LNCaP clone FGC (cell line): ENCODE results near the gene FRMD4A.

Experiments
- DNase-seq: peaks from one replicate; pipeline ENCODE4 v3.0.0-alpha.2; 2011; ENCODE audit warnings: low read depth
- H3K4me3 ChIP-seq: 2 replicates; pipeline ENCODE4 v1.5.1; 2011; ENCODE audit warnings: mild to moderate bottlenecking, low read depth, low read length, control low read depth
- TF ChIP-seq, protein P1 (sequence below): IDR thresholded peaks from 2 replicates; pipeline ENCODE4 v1.5.1; 2012; ENCODE audit warnings: mild to moderate bottlenecking; ENCODE audit not compliant: control insufficient read depth, insufficient read depth; ENCODE audit errors: extremely low read depth

FRMD4A gene

DNA sequence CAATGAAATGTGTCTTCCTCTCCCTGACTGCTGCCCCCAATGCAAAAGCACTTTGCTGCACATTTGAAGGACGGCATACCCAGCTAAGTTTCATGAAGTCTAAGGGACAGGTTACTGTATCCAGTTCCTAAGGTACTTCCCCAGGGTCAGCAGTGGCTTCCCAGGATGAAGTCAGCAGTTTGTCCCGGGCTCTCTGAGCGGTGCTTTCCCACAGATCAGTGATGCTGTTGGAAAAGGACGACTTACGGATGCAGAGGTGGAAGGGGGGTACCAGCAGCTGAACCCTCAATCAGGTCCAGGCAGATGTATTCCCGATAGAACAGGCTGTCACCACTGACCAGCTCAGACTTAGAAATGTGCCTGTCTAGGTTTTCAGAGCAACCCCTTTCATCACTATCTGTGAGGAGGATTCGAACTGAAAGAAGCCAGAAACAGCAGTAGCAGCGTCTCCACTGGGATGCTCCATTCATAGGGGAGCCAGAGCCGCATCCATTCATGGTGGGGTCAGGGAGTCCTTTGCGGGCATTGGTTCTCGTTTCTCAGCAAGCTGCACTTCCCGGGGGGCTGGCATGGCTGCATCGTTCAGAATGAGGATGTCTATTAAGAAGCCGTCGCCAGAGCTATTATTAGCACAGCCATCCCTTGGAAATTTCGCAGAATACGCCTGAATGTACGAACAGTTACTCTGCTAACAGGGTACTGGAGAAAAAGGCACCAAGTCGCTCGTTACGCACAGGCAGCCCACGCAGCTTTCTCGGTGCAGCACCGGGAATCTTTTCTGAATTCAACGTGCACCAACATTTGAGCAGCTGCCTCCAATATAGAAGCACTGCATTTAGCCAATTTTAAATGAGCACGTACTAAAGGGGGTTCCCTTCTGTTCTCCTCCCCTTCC, 440.2 kb downstream of the FRMD4A start:
- TF ChIP-seq, protein P1, sequence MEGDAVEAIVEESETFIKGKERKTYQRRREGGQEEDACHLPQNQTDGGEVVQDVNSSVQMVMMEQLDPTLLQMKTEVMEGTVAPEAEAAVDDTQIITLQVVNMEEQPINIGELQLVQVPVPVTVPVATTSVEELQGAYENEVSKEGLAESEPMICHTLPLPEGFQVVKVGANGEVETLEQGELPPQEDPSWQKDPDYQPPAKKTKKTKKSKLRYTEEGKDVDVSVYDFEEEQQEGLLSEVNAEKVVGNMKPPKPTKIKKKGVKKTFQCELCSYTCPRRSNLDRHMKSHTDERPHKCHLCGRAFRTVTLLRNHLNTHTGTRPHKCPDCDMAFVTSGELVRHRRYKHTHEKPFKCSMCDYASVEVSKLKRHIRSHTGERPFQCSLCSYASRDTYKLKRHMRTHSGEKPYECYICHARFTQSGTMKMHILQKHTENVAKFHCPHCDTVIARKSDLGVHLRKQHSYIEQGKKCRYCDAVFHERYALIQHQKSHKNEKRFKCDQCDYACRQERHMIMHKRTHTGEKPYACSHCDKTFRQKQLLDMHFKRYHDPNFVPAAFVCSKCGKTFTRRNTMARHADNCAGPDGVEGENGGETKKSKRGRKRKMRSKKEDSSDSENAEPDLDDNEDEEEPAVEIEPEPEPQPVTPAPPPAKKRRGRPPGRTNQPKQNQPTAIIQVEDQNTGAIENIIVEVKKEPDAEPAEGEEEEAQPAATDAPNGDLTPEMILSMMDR: no peak
- DNase-seq: no peak
- H3K4me3 ChIP-seq: no peak overlapping the region

DNA sequence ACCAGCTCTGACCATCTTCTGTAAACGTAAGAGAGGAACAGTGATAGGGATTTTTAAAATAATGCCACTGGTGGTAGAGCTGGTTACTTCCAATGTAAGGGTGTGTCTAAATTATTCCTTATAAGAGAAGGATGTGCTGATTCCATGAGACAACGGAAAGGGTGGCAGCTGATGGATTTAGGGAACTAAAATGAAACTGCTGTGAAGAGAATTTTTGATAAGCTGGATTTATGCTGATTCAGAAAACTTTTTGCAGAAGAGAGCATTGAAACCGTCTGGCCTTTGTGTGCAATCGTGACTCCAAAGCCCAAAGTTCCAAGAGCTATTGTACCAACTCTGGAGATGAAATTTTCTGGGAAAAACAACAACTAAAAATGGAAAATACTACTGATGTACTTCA, 443.0 kb downstream of the FRMD4A start:
- H3K4me3 ChIP-seq: no peak overlapping the region
- no peak for DNase-seq
- TF ChIP-seq, protein P1: no peak

DNA sequence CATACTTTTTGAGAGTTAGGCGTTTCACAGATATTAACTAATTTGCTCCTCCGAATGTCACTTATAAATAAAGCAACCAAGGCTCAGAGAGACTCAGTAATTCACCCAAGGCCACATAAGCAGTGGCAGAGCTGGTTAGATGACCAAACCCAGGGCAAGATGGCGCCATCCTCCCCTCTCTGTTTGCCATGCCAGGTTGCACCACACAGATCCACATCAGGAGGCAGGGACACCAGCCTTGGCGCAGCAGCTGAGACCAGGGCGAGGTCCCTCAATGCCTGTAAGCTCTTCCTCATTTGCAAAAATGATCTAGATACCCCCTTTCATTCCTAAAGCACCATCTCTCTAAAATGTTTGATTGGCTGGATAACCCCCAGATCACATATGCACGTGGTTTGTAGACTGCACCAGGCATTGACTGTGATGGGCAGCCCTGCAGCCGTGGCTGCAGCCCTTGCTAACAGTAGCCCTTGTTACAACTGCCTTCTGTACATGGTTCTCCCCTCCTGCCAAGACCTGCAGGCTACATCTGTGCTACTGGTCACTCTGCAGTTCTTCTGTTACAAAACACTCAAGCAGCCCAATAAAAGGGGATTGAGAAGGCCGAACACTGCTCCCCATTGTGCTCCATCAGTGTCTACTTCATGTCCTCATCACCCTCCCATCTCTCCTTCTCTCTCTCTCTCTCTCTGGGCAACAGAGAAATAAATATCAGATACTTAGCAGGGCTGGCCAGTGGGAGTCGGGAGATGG, 445.3 kb downstream of the FRMD4A start:
- TF ChIP-seq, protein P1: no peak
- H3K4me3 ChIP-seq: no peak overlapping the region
- no peak for DNase-seq

DNA sequence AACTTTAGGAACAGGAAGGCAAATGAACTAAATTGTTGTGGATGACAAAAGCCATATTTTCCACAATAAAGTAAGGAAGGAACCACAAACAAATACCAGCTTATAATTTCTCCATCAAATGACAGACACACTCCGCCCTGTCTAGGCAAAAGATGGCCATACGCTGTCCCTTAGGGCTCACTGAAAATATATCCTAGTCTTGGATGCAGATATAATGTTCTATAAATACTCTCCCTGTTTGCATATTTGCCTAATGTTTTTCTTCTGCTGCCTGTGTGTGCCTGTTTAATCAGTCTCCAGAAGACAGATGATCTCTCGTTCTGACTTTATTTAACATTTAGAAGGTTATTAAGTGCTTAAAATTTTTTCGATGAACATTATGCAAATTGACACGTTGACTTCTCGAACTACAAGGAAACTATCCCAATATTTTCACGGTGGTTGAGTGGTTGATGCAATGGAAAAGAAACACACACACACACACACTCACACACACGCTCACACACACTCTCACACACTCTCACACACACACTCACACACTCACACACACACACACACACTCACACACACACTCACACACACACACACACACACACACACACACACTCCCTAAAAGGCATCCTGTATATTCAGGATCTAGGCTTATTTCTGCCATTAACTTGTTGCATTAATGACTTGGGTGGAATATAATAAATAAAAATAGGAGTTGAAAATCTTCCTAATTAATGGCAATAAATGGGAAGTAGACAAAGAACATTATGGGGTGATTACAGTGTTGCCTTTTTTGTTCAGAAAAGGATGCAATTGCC, 446.9 kb downstream of the FRMD4A start:
- TF ChIP-seq, protein P1: no peak
- DNase-seq: no peak
- H3K4me3 ChIP-seq: no peak overlapping the region

DNA sequence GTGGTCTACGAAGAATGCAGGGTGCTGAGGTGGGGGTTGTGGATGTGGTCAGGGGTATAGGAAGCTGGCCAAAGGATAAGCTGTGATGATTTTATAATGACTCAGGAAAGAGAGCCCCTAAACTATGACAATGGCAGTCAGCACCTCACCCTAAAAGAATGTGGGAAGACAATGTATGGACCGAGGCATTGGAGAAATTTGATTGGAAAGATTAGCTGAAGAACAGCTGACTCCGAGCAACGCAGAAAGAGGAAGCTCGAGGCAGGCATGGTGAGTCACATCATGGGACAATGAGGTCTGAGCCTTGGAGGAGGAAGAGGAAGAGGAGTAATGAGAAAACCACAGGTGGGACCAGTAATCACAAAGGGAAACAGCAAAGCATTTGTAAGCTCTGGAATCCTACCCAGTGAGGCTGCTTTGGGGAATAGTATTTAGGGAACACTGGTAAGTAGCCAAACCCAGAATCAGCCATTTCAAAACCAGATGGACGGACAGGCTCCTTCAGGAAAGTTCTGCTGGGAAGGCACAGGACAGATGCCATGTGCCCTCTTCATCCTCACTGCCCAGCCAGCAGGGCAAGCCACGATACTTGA, 448.5 kb downstream of the FRMD4A start:
- no peak for DNase-seq
- H3K4me3 ChIP-seq: no peak overlapping the region
- TF ChIP-seq, protein P1: no peak

DNA sequence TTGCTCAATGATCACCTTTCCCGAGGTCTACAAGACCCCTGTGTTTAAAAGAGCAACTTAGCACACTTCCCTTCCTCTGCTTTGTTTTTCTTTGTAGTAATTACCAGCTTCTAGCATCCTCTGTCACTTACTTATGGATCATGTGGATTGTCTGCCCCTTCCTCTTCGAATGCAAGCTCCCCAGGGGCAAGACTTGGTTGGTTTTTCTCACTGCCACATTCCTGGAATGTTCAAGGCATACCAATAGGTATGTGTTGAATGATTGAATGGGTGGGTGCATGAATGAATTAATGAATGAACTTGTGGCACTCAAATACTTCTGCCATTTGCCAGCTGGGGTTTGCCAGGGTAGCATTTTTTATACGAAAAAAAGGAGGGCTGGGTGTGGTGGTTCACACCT, 450.0 kb downstream of the FRMD4A start:
- TF ChIP-seq, protein P1: no peak
- H3K4me3 ChIP-seq: no peak overlapping the region
- DNase-seq: no peak
